Measurements from ENCODE around the gene AQP2. TPM values are rescaled to one million over a fixed set of nuclear protein-coding genes. Genes with fewer than 3 reads are reported as not detected.

Gene AQP2
- total and polyA plus RNA-seq, 2 of the 13 experiments (the other 11 are each of a cell fraction or from before 2014, with no cell fraction given): not detected

- TF ChIP-seq, protein P1, sequence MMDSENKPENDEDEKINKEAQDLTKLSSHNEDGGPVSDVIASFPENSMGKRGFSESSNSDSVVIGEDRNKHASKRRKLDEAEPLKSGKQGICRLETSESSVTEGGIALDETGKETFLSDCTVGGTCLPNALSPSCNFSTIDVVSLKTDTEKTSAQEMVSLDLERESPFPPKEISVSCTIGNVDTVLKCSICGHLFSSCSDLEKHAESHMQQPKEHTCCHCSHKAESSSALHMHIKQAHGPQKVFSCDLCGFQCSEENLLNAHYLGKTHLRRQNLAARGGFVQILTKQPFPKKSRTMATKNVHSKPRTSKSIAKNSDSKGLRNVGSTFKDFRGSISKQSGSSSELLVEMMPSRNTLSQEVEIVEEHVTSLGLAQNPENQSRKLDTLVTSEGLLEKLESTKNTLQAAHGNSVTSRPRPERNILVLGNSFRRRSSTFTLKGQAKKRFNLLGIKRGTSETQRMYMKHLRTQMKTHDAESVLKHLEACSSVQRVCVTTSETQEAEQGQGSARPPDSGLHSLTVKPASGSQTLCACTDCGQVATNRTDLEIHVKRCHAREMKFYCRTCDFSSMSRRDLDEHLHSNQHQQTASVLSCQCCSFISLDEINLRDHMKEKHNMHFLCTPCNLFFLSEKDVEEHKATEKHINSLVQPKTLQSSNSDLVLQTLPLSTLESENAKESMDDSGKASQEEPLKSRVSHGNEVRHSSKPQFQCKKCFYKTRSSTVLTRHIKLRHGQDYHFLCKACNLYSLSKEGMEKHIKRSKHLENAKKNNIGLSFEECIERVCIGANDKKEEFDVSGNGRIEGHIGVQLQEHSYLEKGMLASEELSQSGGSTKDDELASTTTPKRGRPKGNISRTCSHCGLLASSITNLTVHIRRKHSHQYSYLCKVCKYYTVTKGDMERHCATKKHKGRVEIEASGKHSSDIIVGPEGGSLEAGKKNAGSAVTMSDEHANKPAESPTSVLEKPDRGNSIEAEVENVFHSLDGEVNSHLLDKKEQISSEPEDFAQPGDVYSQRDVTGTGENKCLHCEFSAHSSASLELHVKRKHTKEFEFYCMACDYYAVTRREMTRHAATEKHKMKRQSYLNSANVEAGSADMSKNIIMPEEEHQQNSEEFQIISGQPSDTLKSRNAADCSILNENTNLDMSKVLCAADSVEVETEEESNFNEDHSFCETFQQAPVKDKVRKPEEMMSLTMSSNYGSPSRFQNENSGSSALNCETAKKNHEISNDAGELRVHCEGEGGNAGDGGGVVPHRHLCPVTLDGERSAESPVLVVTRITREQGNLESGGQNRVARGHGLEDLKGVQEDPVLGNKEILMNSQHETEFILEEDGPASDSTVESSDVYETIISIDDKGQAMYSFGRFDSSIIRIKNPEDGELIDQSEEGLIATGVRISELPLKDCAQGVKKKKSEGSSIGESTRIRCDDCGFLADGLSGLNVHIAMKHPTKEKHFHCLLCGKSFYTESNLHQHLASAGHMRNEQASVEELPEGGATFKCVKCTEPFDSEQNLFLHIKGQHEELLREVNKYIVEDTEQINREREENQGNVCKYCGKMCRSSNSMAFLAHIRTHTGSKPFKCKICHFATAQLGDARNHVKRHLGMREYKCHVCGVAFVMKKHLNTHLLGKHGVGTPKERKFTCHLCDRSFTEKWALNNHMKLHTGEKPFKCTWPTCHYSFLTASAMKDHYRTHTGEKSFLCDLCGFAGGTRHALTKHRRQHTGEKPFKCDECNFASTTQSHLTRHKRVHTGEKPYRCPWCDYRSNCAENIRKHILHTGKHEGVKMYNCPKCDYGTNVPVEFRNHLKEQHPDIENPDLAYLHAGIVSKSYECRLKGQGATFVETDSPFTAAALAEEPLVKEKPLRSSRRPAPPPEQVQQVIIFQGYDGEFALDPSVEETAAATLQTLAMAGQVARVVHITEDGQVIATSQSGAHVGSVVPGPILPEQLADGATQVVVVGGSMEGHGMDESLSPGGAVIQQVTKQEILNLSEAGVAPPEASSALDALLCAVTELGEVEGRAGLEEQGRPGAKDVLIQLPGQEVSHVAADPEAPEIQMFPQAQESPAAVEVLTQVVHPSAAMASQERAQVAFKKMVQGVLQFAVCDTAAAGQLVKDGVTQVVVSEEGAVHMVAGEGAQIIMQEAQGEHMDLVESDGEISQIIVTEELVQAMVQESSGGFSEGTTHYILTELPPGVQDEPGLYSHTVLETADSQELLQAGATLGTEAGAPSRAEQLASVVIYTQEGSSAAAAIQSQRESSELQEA (CRISPR knock-in tag; IDR thresholded peaks at IDR 0.05; ENCODE audit: not compliant biosample characterization): no peak
- TF ChIP-seq CEBPZ (IDR thresholded peaks at IDR 0.05; ENCODE audit: low read length) (no peak), THAP11 (CRISPR knock-in tag; IDR thresholded peaks at IDR 0.05) (no peak), GPBP1L1 (CRISPR knock-in tag; IDR thresholded peaks at IDR 0.05) (no peak), MAZ (IDR thresholded peaks at IDR 0.05; ENCODE audit: borderline replicate concordance, low read depth, low read length) (no peak), MAZ (CRISPR knock-in tag; IDR thresholded peaks at IDR 0.05; ENCODE audit: low read depth) (no peak)
Measured at GRCh38 chr12:49924628-49925246, 25.8 kb upstream of the AQP2 start (continued).

Measured in HepG2 (cell line).